ENCODE results near the gene MC1R. TPM values are rescaled to one million over a fixed set of nuclear protein-coding genes. Genes with fewer than 3 reads are reported as not detected.

MC1R gene
- total RNA-seq (2021; fragmentation: NEBNext Ultra II Directional; extraction: Animal tissue kit (Norgen Biotek cat#: 25700)) (2.0 and 2.2 TPM in 2 replicates), polyA plus RNA-seq (2011; rRNA removed) (2.9 and 4.3 TPM in 2 replicates), polyA minus RNA-seq (2011; rRNA and poly(A)+ RNA removed) (3.3 and 5.0 TPM in 2 replicates)
- polyA plus RNA-seq (2011; cell fraction: cytosol; rRNA removed): 3.7 TPM
- polyA plus RNA-seq (2011; cell fraction: nucleus; rRNA removed): 7.6 TPM
- polyA plus RNA-seq (2012, experiment 1 of 2): 1.8 to 3.0 TPM (median 2.2 TPM) in 4 replicates
- polyA plus RNA-seq (2012, experiment 2 of 2): 1.8 TPM
- polyA plus RNA-seq (2013, experiment 1 of 2): 1.2 TPM
- 1.5 TPM for polyA plus RNA-seq (2013, experiment 2 of 2)
- polyA minus RNA-seq (2011; cell fraction: cytosol; rRNA and poly(A)+ RNA removed): 3.2 TPM
- 4.5 TPM for polyA minus RNA-seq (2011; cell fraction: nucleus; rRNA and poly(A)+ RNA removed)
- long read RNA-seq, experiment 1: 0 reads
- long read RNA-seq, experiment 2: 0 reads

DNA sequence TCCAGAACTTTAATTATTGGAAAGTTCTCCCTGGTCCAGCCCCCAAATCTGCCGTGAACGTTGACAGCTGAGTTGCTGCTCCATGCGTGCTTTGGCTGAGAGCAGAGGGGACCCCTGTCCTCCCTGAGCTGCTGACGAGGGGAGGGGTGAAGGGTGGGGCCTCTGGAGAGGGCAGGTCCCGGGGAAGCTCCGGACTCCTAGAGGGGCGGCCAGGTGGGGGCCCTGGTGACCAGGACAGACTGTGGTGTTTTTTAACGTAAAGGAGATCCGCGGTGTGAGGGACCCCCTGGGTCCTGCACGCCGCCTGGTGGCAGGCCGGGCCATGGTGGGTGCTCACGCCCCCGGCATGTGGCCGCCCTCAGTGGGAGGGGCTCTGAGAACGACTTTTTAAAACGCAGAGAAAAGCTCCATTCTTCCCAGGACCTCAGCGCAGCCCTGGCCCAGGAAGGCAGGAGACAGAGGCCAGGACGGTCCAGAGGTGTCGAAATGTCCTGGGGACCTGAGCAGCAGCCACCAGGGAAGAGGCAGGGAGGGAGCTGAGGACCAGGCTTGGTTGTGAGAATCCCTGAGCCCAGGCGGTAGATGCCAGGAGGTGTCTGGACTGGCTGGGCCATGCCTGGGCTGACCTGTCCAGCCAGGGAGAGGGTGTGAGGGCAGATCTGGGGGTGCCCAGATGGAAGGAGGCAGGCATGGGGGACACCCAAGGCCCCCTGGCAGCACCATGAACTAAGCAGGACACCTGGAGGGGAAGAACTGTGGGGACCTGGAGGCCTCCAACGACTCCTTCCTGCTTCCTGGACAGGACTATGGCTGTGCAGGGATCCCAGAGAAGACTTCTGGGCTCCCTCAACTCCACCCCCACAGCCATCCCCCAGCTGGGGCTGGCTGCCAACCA lies at the start of gene MC1R:
TSS of gene MC1R (plus strand) at position 410 of the 895 bp plus-strand sequence. CDS start at position 807, 397 bp downstream.
- 15% methylated on average over 22 of the region's 23 CpGs; no CpG with 5 or more reads in 1 of the 2 experiments for WGBS, 2 experiments (ENCODE audit: extremely low coverage in 1 of 2, insufficient coverage in 1 of 2, insufficient read length in 1 of 2, insufficient replicate concordance in 2 of 2, low coverage in 1 of 2, low lambda C conversion rate in 2 of 2, missing lambda C conversion rate in 1 of 2)
- FAIRE-seq (no peak), DNase-seq (ENCODE audit: low read depth in 1 of 2, low spot score in 2 of 2) (peak in 1 of 2 experiments; percentile 78)
- peak; percentile 44 for TF ChIP-seq KDM4A (IDR thresholded peaks at IDR 0.05; ENCODE audit: low read depth, low read length, severe bottlenecking)
- TF ChIP-seq KDM1A (IDR thresholded peaks at IDR 0.05; ENCODE audit: borderline replicate concordance, low read length): no peak
- 0 out of 2 replicates have a peak, but pooled peaks have one; percentile 36 for TF ChIP-seq E2F6 (IDR thresholded peaks at IDR 0.05)
- TF ChIP-seq MAX (IDR thresholded peaks at IDR 0.05): peak; percentile 67
- TF ChIP-seq SUZ12 (IDR thresholded peaks at IDR 0.05; ENCODE audit: low read length): 0 out of 2 replicates have a peak, but pooled peaks have one; percentile 1

More for the DNA sequence above, at the start of gene MC1R:
- Histone ChIP-seq H3K4me1 (replicated peaks in 1 of 4; ENCODE audit: control insufficient read depth in 3 of 4, insufficient read depth in 4 of 4, low read length in 3 of 4) (peaks cover 0 to 29% (median 18%) of the 10 kb centered on the region in 4 experiments; a peak in 6 of 7 replicates), H3K79me1 (ENCODE audit: low read depth, low read length) (no peaks in the 10 kb centered on the region), H3K14ac (ENCODE audit: insufficient read length) (no peak within 1 kb of the TSS), H3K27me3 (replicated peaks in 1 of 4; ENCODE audit: control insufficient read depth in 3 of 4, extremely low read depth in 1 of 4, insufficient read depth in 3 of 4, low read length in 3 of 4) (peaks cover 0 to 19% (median 16%) of the 10 kb centered on the region in 4 experiments; a peak in 6 of 7 replicates), H3K79me2 (ENCODE audit: control insufficient read depth in 1 of 2, insufficient read depth in 2 of 2, low read length in 2 of 2) (no peaks in the 10 kb centered on the region), H3K56ac (replicated peaks; ENCODE audit: insufficient read length, low read depth, low read length) (no peak within 1 kb of the TSS), H2BK12ac (ENCODE audit: low read depth, low read length) (peak within 1 kb of the TSS; percentile 63; the same call in 1 of the 2 replicates), H3K4me2 (ENCODE audit: insufficient read depth in 1 of 2, low read depth in 2 of 2, low read length in 2 of 2) (peak within 1 kb of the TSS; percentile 94 to 98), H3K9ac (replicated peaks in 1 of 4; ENCODE audit: extremely low read depth in 1 of 4, low read depth in 3 of 4, low read length in 3 of 4) (peak within 1 kb of the TSS in 2 of 4 experiments; percentile 16 to 37; a peak in 5 of 7 replicates), H4K91ac (replicated peaks; ENCODE audit: insufficient read length, low read length) (peak within 1 kb of the TSS; percentile 99), H3K4me3 (ENCODE audit: extremely low read depth in 1 of 4, insufficient read depth in 2 of 4, low read depth in 3 of 4, low read length in 4 of 4) (peak within 1 kb of the TSS; percentile 53 to 66 (median 62)), H4K20me1 (replicated peaks in 1 of 2; ENCODE audit: control insufficient read depth in 1 of 2, insufficient read depth in 2 of 2, low read length in 2 of 2) (peaks cover 0 to 5% of the 10 kb centered on the region in 2 experiments), H3K18ac (ENCODE audit: extremely low read depth, low read length) (peak within 1 kb of the TSS; percentile 41), H4K5ac (ENCODE audit: insufficient read length, low read depth, low read length) (peak within 1 kb of the TSS; percentile 51), H3K4ac (replicated peaks; ENCODE audit: insufficient read length, low read depth, low read length) (peak within 1 kb of the TSS; percentile 32), H3K23me2 (ENCODE audit: low read depth, low read length) (peaks cover 20% of the 10 kb centered on the region), H2BK20ac (ENCODE audit: low read length) (no peak within 1 kb of the TSS), H2BK120ac (replicated peaks; ENCODE audit: low read depth, low read length) (no peak within 1 kb of the TSS), H3K9me3 (ENCODE audit: insufficient read depth in 2 of 2, low read depth in 1 of 2, low read length in 1 of 2) (no peaks in the 10 kb centered on the region), H2BK5ac (ENCODE audit: low read depth, low read length) (peak within 1 kb of the TSS; percentile 4; the same call in 1 of the 2 replicates), H4K8ac (ENCODE audit: extremely low read depth, insufficient read depth, low read length) (peak within 1 kb of the TSS; percentile 81; the same call in 1 of the 2 replicates), H2AFZ (ENCODE audit: low read length) (0 out of 2 replicates have a peak within 1 kb of the TSS, but pooled peaks have one; percentile 52), H3K23ac (ENCODE audit: insufficient read length) (no peak within 1 kb of the TSS), H2AK5ac (ENCODE audit: low read depth, low read length) (peak within 1 kb of the TSS; percentile 28; the same call in 1 of the 2 replicates), H3K36me3 (ENCODE audit: control insufficient read depth in 2 of 4, insufficient read depth in 4 of 4, low read length in 3 of 4) (no peaks in the 10 kb centered on the region), H3K27ac (ENCODE audit: low read depth, low read length) (no peak within 1 kb of the TSS), H2BK15ac (ENCODE audit: low read length) (peak within 1 kb of the TSS; percentile 88; the same call in 1 of the 2 replicates)
- CTCF ChIA-PET (ENCODE audit: partially characterized antibody): interaction anchor here (0.7 to 8.7 kb wide), 7 partner anchors 9 to 102 kb away, joined by 3 to 70 read pairs (median 3); no protein-coding TSS in a partner anchor
- POLR2A ChIA-PET (ENCODE audit: partially characterized antibody): interaction anchor here (0.5 to 2.6 kb wide), 8 partner anchors 10 to 432 kb away, joined by 3 to 17 read pairs (median 4); partner anchors contain the start of genes DBNDD1 and TCF25
